Suppressor macrophage treated with lipopolysaccharide for 4 hours (primary cell): ENCODE data around the gene ZNF446.
A peak's percentile ranks its signal among the peaks of the same experiment; 100 is the strongest.
"Not testable (repeated sequence)": the region's sequence is repeated elsewhere in the genome, so short reads cannot be mapped to it uniquely, and the experiment has no call there.

Experiments
- DNase-seq: peaks from one replicate; pipeline ENCODE4 v3.0.0-alpha.2; 2020

Gene ZNF446

DNA sequence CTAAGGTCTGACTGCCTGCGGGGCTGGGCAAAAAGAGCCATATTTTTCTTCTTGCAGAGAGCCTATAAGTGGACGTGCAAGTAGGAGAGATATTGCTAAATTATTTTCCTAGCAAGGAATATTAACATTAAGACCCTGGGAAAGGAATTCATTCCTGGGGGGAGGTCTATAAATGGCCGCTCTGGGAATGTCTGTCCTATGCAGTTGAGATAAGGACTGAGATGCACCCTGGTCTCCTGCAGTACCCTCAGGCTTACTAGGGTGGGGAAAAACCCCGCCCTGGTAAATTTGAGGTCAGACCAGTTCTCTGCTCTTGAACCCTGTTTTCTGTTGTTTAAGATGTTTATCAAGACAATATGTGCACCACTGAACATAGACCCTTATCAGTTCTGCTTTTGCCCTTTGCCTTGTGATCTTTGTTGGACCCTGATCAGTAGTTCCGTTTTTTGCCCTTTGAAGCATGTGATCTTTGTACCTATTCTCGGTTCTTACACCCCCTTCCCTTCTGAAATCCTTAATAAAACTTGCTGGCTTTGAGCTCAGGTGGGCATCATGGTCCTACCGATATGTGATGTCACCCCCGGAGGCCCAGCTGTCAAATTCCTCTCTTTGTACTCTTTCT is 31.6 kb downstream of the ZNF446 start:
- not testable (repeated sequence) for DNase-seq

DNA sequence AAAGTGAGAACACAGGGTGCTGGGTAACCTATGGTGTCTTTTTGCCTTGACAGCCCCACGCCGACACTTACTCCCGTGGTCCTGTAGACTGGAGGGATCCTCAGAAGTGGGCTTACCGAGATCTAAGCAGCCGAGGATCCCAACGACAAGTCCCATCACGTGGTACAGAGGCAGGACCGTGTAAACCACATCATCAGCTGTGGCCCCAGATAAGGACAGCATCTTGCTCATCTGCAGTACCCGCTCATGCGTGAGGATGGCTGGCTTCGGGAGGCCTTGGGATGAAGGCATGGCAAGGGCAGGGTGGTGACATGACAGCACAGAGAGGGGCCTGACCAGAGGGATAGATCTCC is 33.6 kb downstream of the ZNF446 start:
- DNase-seq = no peak

DNA sequence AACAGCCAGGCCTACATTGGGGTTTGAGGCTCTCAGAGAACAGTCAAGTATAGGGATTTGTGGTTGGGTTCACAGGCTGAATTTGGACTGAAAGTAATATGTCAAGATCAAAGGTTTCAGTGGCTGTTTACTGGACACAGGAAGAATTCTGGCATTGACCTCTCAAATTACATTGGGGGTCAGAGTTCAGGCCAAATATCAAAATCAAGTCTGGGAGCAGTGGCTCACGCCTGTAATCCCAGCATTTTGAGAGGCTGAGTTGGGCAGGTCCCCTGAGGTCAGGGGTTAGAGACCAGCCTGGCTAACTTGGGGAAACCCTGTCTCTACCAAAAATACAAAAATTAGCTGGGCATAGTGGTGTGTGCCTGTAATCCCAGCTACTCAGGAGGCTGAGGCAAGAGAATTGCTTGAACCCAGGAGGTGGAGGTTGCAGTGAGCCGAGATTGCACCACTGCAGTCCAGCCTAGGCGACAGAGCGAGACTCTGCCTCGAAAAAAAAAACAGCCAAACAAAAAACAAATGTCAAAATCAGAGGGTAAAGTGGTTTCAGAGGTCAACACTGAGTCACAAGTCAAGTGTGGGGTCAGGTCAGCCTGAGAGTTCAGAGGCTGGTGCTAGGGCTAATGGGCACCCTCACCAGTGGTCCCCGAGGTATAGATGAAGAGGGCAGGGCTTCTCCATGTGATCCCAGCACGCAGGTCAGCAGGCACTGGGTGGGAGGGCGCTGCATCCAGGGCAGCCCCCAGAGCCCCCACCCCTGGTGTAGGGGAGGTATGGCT is 34.1 kb downstream of the ZNF446 start:
- no peak for DNase-seq

DNA sequence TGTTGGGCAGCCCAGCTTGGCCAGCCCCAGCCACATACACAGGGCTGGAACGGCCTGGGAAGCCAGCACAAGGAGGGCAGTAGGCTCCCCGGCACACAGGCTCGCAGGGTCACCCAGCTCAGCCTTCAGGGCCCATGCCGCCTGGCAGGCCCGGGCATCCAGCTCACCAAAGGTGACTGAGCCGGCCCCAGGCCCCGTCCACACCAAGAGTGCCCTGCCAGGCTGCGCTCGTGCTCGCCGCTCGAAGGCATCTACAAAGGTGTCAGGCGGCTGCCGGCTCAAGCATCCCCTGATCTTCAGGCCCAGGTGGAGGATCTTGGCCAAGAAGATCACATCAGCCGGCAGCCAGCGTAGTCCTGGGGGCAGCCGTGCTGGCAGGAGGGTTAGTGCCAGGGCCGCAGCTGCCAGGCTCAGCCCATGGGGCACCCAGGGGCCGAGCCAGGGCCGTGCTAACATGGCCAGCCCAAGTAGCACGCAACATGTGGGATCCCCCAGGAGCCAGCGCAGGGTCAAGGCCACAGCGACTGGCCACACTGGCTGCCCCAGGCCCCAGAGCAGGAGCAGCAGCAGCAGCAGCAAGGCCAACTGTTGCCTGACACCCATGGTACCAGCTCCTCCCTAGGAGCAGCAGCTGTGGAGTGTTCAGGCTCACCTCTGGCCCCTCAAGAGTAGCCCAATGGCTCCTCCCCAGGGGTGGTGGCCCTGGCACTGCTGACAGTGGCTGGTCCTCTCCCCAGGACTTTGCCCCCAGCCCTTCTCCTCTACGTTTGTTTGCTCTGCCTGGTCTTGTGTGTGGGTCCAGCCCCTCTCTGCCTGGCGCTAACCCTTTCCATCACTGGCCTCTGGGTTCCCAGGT is 35.4 kb downstream of the ZNF446 start, which contains the start of gene SLC27A5:
Gene SLC27A5, minus strand, starts transcription at position 640 of the 856 bp plus-strand sequence. Its CDS starts 37 bp downstream, at position 603.
- no peak for DNase-seq

DNA sequence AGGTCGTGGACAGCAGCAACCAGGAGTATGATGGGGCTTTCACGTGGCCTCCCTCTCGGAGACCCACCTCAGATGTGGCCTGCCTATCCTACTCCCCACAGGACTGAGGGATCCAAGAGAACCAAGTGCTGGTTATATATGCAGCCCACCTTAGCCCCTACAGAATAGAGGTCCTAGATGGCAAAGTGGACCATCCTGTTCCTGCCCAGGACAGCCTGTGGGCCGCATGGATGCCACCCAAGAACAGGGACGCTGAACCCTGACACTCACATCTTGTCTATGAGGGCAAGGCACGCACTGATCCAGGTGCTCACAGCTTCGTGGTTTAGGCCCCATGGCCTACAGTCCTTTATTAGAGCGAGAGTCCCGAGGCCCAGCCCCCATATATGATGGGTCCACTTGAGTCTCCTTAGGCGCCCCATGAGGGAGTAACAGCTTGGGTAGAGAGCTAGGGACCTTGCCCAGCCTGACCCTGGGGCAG is 37.1 kb downstream of the ZNF446 start:
- DNase-seq = no peak

DNA sequence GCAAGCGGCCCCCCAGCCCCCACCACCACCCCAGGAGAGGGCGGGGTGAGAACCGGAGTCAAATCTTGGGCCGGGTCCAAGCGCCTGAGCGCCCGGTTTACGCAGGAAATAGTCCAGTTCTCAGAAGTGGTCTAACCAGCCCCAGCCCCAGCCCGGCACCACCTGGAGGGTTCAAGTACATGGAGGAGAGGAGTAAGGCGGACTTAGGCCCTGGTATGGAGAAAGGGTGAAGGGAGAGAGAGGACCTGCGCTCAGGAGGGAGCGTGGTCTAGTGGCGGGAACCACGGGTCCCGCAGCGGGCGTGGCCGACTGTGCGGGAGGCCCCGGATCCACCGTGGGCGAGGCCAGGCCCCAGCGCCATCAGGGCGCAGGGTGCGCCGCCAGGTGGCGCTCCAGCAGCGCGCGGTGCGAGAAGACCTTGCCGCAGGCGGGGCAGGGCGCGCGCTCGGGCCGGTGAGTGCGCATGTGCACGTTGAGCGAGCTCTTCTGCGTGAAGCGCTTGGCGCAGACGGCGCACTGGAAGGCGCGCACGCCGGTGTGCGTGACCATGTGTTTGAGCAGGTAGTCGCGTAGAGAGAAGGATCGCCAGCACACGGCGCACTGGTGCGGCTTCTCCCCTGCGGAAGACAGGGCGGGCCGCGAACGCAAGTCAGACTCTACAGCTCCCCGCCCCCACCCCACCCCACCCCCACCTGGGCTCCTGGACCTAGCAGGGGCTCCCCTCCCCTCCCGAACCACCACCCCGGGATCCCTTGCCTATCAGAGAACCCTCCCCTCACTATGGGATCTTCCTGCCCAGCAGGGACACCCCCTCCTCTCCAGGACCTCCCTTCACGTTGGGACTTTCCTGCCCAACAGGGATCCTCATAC is 37.8 kb downstream of the ZNF446 start:
- DNase-seq = peak; percentile 97

DNA sequence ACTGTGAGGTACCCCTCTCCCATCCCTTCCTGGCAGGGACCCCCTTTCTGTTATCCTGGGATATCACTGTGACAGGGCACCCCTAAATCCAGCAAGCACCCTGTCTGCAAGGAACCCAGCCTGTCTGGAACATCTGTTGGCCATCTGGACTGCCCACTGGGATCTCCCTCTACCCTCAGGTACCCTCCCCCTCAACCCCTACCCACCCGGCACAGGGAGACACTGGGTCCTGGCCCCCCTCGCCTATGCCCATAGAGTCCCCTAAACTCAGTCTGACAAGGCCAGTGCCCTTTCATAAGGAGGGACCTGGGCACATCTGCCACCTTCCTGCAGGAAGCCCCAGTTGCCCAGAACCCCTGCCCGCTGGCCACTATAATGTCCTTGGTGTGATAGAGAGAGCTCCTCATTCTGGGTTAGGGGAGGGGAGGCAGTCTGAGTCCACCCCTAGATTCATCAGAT is 38.4 kb downstream of the ZNF446 start:
- no peak for DNase-seq

DNA sequence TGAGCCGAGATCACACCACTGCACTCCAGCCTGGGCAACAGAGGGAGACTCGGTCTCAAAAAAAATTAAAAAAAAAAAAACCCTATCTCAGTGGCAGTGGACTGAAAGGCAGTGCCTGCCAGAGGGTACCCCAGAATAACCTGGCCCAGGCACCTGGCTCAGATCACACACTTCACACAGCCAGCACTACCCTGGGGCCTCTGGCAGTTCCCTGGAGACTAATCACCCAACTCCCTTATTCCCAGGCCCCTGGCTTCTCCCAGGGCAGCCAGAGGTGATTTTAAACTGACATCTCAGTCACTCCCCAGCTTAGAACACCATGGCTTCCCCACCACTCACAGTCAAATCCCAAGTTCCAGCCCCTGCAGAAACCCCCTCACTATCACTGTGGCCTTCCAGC is 39.1 kb downstream of the ZNF446 start:
- no peak for DNase-seq

DNA sequence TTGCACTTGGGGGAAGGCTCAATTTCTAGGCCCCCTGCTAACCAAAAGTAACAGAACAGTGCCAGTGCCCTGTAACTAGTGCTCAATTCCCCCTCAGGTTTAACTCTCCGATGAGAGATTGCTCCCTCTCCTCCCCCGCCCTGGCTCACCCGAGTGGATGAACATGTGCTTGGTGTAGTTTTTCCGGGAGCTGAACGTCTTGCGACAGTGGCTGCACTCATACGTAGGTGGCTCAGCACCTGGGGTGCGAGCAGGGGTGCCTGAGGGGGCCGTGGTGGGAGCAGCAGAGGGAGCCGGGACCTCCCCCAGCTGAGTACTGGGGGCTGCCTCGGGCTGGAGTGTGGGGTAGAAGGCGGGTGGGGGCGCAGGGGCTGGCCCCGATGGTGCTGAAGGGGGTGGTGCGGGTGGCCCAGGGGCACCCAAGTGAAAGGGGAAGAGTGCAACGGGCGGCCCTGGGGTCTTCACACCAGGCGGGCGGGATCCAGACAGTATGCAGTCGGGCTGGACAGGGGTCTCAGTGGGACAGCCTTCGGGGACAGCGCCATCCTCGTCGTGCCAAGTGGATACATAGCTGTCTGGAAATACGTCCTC is 40.2 kb downstream of the ZNF446 start:
- no peak for DNase-seq

DNA sequence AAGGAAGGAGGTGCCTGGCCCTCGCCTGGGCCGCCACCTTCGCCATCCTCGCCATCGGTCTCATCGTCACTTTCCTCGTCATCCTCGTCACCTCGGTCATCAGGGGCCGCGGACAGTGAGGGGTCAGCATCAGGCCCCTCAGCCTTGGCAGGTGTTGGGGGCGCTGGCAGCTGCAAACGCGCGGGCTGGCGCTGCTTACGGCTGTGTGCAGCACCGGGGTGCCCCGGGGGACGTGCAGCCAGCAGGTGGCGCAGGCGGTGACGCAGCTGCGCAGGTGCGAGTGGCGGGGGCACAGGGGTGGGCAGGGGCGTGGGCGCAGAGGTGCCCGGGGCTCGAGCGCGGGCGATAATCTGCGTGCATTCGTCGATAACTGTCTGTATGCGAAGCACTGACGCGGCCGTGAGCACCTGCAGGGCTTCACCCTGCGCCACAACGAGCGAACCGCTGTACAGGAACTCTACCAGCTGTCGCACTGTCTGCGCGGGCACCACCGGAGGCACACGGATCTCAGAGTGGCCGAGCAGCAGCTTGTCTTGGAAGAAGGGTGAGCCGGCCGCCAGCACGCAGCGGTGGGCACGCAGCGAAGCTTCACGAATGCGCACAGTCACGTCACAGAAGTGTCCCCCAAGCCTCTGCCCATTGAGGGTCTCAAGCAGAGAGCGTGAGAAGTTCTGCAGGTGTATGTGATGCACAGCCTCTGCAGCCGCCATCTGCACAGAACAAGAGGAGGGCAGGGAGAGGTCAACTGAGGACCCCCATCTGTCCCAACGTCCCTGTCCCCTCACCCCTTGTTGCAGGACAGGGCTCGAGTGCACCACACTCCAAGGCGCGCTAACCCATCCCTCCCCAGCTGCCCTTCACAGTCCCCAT is 41.0 kb downstream of the ZNF446 start:
- DNase-seq = no peak

DNA sequence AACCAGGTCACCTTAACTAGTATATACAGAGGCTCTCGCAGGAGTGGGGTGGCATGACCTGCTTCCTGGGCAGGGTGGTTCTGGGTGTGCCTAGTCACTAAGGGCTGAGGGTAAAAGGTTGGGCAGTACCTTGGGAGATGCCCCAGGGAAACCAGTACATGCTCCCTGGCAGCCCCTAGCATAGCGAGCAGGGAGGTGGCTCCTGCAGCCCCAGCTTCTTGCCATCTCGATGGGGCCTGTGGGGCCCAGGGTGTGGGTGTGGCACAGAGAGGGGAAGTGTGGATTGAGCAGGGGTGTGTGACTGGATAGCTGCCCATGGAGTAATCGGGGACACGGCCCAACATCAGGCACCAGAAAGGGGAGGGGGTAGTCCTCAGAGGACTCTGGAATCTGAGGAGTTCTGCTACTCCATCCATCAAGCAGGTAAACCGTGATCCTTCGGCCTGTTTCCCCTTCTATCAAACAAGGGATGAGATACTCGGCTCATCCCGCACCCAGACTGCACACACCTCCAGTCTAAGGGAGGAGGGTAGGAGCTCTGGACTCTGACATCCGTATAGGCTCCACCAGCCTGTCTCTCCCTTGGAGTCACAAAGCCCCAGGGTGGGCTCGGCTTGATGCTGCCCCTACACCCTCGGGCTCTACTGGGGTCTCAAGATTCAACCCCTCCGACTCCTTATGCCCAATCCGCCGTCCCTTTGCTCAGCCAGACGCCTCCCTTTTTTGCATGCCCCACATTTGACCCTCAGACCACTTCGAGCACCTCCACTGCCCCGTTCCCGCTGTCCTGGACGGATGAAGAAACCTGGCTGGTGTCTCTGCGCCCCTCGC is 42.3 kb downstream of the ZNF446 start:
- peak; percentile 51 for DNase-seq

DNA sequence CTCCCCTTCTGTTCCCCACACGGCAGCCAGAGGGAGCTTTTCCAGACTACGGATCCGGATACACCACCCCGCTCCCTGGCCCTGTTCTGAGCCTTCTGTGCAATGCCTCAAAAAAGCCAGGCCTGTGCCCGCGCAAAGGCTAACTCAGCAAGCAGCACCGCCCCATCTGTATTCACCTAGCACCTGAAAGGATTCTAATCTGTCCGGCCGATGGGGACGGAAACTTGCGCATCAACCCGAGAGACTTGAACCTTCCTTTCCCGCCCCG is 42.9 kb downstream of the ZNF446 start:
- peak; percentile 63 for DNase-seq

DNA sequence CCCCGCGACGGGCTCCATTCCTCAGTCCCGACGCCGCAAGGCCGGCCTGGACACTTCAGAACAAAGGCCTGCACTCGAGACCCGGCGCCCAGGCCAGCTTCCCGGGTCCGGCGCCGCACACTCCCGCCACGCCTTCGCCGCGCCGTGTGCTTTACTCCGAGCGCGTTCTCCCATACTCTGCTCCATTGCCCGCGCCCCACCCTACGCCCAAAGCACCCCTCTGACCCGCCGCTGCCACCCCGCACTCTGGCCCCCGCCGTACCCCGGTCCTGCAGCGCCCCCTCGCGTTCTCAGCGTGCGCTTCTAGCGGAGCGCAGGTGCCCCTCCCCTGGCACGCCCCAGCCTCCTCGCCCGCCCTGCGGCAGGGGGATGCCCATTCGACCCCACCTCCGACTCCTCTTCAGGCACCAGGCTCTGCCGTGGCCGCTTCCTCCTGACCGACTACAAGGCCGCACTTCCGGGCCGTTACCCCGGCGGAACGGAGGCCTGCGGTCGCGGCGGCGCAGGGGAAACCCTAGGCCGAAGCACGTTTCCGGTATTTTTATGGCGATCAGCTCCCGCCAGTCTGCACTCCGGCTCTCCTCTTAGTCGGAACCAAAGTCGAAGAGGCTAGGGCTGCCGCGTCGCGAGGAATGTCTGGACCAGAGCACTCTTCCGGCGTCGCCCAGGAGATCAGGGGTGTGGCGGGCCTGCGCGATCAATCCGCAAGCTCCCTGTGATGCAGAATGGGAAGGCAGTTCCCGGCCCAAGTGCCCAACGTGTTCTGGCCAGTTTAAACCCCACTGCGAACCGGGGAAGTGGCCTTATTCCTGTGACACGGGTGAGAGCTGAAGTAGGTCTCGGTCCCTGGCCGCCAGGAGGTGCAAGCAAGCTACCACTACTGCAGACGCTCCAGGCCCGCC is 43.5 kb downstream of the ZNF446 start, which contains the start of gene ZBTB45:
Gene ZBTB45, minus strand, starts transcription at position 456 of the 902 bp plus-strand sequence. CDS start 2,137 bp downstream, outside the sequence.
- DNase-seq = peak; percentile 94

DNA sequence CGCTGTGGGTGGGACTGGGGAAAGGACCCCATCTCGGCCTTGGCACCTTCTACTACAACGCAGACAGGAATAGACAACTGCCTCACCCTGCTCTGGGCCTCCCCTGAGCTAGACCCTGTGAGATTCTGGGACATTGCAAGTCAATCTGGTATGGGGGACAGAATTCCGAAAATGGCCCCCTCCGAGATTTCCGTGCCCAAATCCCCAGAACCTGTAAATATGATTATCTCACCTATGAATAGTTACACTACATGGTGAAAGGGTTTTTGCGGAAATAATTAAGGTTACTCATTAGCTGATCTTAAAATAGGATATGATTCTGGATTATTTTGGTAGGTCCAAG is 44.1 kb downstream of the ZNF446 start:
- DNase-seq = no peak

DNA sequence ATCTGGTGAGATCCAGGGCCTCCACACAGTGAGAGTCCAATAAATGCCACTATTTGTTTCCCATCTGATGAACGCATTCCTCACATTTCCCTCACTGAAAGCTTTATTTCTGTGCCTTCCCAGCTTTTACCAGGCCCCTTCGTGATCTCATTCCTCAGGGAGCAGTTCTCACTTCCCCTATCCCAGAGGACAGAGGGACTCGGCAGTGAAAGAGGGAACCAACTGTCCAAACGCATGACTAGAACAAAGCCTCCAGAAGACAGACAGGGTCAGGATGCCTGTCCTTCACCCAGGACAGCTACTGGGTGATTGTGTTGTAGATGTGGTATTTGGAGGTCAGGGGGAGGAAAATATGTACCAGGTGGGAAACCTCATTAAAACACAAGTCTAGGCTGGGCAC is 45.5 kb downstream of the ZNF446 start:
- peak; percentile 31 for DNase-seq

DNA sequence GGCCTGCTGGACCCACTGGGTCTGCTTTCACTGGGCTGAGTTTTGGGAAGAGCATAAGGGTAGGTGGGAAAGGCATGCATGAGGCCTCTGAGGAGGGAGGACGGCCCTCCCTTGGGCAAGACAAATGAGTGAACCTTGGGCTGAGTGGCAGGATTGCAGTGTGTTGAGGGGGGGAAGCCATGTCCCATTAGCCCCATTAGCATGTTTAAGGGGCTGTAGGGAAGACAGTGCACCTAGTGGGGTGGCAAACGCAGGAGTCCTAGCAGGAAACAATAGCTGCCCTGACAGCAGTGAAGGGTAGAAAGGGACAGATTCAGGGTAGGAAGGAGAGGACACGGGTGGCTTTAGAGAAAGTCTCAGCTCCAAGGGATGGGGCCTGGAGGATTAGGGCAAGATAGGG is 46.6 kb downstream of the ZNF446 start:
- no peak for DNase-seq

DNA sequence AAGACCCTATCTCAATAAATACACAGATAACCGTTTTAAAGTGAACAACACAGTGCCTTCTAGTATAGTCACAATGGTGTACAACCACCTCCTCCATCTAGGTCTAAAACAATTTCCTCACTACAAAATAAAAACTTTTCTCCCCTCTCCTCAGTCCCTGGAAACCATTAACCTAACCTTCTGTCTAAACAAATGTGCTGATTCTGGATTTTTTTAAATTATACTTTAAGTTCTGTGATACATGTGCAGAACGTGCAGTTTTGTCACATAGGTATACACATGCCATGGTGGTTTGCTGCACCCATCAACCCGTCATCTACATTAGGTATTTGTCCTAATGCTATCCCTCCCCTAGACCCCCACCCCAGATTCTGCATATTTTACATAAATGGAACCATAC is 53.3 kb downstream of the ZNF446 start:
- no peak for DNase-seq
